Adipose tissue (tissue), 3 donors: ENCODE results near the gene BLM. TPM values are rescaled to one million over a fixed set of nuclear protein-coding genes. Genes with fewer than 3 reads are reported as not detected.
"Not testable (repeated sequence)": the region's sequence is repeated elsewhere in the genome, so short reads cannot be mapped to it uniquely, and the experiment has no call there.

Experiments used
- H3K27ac ChIP-seq: one replicate; pipeline ENCODE4 v1.5.1; 2013; ENCODE audit warnings: low read depth, low read length
- WGBS, 3 donors: extraction: QIAGEN DNeasy Blood & Tissue Kit; methylation state at CpG; one replicate each; pipeline ENCODE4 v1.1.7; 2013; 5-methylcytosine and 5-hydroxymethylcytosine counted together
- polyA plus RNA-seq, 3 donors: library from polyadenylated mRNA; stranded (reverse); fragments of 200-250 nt; gene quantifications; one replicate each; pipeline ENCODE4 v1.2.3, GENCODE V29; 2013
- donor health status: healthy with polysubstance abuse.
- donor health status: Bipolar disorder and iron deficiency.
- donor health status: healthy.

BLM gene
- polyA plus RNA-seq, 3 donors, result 0.62 to 5.2 (median 0.97) TPM

DNA sequence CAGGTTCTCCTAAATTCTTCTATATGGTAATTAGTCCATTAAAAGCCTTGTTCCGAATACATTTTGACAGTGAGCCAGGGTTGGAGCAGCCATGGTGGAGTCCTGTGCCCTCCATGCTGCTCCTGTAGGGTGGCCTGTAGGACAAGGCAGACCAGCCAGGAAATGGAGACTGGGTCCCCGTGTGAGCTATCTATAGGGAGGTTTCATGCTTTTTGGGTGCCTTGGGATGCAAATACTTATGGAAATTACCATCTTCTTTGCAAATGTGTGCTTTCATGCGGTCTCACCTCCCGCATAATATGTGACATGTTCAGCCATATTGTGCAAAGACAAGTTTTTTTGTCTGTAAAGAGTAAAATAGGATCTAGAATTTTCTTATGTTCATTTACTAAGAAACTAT is 93.2 kb downstream of the BLM start:
- 87 to 96% (median 96%) methylated on average over 4 of the region's 4 CpGs for WGBS, 3 donors
- H3K27ac ChIP-seq, result no peak overlapping the region

DNA sequence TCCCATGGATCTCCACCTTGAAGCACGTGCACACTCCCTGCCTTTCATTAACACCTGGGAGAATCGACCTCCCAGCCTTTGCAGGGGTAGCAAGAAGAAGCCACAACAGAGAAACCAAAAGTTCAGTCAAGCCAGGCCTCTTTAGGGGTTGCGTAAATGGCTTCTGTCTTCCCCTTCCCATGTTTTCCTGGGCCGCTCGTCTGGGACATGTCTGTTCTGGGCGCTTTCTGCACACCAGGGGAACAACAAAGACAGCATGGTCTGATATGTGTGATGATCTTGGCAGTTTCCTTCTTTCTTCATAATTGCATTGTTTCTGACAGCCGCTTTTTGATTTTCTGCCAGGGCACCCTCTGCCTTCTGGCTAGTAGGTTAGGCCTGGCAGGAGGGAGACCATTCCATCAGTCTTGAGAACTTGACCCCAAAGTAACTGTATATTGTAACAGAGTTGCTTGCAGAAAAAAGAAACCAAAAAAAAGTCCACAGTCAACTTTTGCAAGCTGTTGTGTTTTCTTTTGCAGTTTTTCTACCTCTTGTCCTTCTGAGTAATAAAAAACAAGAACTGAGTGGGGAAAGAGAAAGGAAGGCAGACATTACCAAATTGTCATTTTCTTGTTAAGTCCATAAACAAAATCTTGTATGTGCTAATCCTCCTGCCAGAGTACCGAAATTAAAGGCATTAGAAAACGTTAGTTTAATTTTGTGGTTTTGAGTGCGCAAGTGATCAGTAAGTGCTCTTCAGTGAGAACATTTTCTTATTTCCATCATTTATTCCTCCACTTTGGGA is 95.2 kb downstream of the BLM start:
- WGBS, 3 donors, result 66 to 90% (median 66%) methylated on average over 10 of the region's 10 CpGs
- no peak overlapping the region for H3K27ac ChIP-seq

DNA sequence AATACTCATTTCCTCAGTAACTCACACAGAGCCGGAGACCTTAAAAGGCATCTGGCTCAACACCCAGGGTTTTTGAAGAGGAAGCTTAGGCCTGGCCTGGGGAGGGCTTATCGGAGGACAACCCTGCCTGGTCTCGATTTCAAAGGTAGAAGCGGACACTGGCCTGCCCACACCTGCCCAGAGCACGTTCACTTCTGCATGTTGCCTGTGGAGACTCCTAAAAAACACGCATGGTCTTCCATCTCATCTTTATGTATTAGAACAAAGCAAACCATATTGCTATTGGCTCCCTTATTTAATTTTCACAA is 95.8 kb downstream of the BLM start:
- 71 to 92% (median 74%) methylated on average over 6 of the region's 6 CpGs for WGBS, 3 donors
- H3K27ac ChIP-seq, result no peak overlapping the region

DNA sequence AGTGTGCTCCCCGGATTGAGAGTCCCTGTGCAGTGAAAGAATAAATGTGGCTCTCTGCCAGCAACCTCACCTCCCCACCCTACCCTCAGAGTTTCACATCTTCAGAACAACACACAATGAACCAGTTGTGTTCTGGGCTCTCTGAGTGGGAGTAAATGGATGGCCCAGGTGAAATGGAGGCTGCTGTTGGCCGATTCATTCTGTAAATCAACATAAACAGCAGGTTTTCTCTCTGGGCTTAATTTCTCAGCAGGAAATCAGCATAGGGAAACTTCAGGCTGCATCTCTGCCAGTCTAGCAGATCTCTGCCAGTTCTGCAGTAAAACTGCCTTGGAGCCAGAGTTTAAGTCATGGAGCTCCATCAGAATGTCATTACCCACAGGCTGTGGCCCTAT is 96.6 kb downstream of the BLM start:
- no peak overlapping the region for H3K27ac ChIP-seq
- WGBS, 3 donors, result 61 to 81% (median 77%) methylated on average over 2 of the region's 2 CpGs

DNA sequence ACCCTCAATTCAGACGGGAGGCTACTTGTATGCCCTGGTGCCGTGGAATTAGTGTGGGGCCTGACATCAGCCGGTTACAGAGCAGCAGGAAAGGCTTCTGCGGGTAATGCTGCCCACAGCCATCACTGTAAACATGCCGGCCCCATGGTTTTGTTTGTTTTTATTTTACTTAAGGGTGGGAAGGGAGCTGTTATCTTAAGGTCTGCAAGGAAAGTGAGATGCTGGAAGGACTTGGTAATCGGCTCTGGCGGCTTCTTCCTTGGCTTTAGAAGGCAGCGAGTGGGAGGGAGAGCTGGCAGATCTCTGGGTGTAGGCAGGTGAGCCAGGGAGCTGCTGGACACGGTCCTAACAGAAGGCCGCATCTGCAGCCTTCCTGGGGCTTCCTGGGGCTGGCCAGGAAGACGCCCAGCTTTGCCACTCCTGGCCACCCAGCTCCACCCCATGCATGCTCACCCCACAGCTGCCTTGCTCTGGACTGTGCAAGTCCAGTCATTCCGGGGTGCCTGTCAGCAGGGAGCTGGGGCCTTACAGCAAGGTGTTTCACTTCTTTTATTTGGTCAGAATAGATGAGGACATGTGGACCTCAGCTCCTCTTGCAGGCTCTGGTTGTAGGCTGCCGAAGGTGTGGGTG is 97.2 kb downstream of the BLM start:
- 68 to 83% (median 82%) methylated on average over 13 of the region's 13 CpGs for WGBS, 3 donors
- H3K27ac ChIP-seq, result no peak overlapping the region

DNA sequence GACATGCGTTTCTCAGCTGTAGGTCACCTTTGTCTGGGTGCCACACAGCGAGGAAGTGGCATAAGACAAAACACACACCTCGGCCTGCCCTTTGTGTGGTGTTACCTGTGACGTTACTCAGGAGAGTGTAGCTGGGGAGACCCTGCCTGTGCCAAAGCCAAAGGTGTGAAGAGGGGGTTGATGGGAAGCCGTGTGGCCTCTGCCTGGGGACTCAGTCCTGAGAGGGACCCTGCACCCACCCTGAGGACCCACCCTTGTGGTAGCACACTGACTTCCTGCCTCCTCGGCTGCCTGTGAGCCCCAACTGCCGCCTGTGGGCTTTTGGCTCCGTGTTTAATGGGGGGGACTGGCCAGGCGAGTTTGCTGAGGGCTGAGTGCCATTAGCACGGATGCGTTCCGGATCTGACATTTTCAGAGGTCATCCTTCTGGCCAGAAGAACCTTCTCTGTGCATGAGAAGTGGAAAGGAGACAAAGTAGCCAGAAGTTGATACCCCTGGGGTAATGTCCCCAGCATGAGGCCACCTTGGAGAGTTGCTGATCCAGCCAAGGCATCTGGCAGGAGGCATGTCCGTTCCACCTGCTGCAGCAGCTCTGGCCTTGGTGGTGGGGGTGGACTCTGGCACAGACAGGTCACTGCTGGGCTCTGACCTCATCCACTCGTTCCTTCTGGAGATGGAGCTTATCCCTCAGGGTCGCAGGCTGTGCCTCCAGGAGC is 99.4 kb downstream of the BLM start:
- 82 to 84% (median 82%) methylated on average over 14 to 15 of the region's 15 CpGs for WGBS, 3 donors
- H3K27ac ChIP-seq, result no peak overlapping the region

DNA sequence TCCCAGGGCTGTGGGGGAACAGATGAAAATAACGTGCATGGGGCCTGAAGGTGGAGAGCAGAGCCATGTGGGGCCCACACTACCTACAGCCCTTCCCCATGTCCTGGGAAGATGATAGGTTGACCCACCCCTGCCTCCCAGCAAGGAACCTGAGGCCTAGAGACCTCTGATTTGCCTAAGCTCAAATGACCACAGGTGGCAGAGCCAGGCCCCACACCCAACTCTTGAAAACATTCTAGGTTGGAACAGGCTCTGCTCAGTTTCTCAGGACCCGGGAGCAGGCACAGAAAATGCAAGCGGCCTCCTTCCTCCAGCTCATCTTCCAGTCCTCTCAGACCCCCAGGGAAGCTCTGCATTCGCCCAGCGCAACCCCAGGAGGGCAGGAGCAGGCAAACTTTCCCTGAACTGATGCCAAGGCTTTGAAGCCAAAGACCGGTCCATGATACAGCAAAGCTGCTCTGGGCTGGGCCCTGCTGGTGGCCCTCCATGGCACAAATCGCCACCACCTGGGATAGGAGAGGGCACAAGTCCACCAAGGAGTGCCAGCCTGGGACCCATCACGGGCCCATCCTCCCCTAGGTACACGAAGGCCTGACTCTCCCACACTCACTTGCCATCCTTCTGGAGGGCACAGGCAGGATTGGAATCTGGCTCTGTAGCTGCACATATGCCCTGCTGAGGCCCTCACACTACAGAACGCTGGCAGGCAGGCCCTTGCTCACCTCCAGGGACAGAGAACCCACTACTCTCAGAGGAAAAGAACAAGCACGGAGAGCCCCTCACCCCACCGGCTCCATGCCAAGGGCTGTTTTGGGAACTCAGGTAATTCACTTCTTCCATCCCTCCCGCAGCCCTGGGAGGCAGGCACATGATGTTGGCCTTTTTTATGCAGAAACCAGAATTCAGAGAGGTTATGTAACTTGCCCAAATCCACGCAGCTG is 100.2 kb downstream of the BLM start:
- H3K27ac ChIP-seq, result no peak overlapping the region
- WGBS, 3 donors, result 72 to 83% (median 81%) methylated on average over 14 of the region's 14 CpGs

DNA sequence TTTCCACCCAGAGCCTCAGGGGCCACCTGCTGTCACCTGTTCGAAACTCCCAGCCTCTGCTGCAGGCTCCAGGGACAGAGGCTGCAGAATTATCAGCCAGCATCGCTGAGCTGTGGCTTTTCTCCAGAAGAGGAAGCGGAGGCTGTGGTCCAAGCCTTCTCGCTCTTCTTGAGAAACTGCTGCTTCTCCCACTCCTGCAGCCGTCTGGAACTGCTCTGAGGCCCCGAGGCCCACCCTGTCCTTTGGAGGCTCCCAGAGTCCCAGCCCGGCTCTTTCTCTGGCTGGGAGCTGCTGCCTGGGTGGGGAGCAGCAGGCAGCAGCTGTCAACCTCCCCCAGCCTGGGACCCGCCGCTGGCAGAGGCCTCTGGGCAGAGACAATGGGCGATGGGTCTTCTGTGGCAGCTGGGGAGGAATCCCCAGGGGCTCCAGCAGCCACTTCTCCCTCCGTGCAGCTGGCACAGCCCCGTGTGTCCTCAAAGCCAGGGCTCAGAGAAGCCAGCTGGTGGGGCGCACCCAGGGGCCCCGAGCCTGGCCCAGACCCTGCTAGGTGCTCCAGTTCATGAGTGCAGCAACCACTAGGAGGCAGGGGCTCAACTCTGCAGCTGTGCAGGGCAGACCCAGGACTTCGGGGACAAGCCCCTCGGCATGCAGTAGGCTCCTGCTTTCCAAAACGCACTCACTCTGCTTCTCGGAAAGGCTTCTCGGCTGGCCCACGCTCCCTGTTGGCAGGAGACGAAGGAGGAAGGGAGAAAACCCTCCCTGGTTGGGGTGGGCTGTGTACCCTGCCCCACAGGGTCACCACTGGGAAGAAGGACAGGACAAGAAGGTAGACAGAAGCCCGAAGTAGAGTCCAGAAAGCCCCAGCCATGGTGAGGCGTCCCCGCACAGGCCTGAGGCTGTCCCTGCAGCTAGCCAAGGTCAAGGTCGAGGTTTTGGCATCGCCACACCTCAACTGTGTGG is 101.4 kb downstream of the BLM start:
- H3K27ac ChIP-seq, result no peak overlapping the region
- 53 to 57% (median 54%) methylated on average over 26 of the region's 26 CpGs for WGBS, 3 donors

DNA sequence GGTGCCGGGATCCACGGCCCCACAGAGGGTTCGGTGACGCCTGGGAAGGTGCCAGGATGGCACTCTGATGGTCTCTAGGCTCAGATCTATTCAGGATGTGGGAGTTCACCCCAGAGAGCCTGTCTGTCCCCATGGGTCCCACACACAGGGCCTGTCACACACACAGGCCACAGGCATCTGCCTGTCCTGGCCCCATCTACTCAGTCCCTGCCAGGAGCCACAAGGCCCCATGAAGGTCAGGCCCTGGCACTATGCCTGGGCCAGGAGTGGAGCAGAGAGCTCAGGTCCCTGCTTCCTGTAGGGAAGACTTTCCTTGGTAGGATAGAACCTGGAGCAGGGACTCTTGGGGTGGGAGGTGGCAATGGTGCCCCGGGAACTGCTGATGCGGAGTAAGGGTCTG is 102.2 kb downstream of the BLM start:
- 59 to 89% (median 86%) methylated on average over 6 of the region's 6 CpGs for WGBS, 3 donors

DNA sequence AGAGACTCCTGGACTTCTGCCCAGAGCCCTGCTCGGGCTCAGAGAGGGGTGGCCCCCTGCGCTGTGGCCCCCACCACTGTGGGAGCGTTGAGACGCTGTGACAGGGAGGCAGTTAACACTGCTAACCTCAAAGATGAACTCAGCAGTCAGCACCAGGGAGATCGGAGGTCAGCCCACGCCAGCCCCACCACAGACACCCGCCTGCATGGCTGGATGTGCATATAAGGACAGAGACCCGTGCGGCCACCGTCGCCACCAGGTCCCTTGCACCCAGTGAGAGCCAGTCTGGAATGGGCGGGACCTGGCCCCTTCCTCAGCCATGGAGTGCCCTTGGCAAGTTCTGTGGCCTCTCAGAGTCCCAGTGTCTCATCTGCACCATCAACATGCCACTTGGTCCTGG is 102.7 kb downstream of the BLM start:
- no peak overlapping the region for H3K27ac ChIP-seq
- 53 to 65% (median 57%) methylated on average over 12 of the region's 12 CpGs for WGBS, 3 donors

More for the DNA sequence above, 102.2 kb downstream of the BLM start:
- no peak overlapping the region for H3K27ac ChIP-seq

DNA sequence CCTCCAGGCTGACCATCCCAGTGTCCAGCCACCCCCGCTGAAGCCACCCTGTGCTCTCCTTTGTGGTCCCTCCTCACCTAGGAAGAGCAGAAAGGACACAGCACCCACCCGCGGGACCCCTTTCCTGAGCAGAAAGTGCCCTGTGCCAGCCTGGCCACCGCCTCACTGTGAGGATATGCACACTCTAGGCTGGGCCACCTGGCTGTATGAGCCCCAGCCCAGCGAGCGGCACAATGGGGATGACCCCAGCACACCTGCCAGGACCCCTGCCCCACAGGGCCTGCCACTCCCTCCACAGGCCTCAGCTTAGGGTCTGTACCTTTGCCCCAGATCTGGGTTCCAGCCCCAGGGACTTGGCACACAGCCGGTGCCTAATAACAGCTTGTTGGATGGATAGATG is 103.3 kb downstream of the BLM start:
- no peak overlapping the region for H3K27ac ChIP-seq
- WGBS, 3 donors, result 92 to 99% (median 93%) methylated on average over 7 of the region's 7 CpGs

DNA sequence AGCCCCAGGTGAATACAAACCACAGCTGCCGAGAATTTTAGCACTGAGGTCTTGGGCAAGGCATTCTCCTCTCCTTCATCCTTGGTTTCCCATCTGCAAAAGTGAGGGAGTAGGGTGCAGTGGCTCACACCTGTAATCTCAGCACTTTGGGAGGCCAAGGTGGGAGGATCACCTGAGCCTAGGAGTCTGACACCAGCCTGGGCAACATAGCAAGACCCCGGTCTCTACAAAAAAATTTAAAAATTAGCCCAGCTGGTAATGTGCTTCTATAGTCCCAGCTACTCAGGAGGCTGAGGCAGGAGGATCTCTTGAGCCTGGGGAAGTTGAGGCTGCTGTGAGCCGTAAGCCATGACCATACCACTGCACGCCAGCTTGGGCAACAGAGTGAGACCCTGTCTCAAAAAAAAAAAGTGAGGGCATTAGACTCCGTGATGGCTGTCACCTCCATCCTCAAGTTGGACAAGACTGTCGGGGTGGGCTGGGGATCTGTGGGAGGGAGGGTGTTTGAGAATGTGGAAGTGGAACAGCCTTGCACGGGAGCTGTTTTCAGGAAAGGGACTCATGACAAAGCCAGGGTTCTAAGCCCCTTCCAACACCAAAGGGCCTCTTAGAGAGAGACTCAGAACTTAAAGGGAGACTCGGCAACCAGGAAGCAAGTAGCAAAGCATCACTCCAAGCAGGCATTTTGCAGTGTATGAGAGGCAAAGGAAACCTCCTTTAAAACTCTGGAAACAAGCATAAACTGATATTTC is 105.2 kb downstream of the BLM start:
- 77 to 94% (median 87%) methylated on average over 8 of the region's 8 CpGs for WGBS, 3 donors
- no peak overlapping the region for H3K27ac ChIP-seq

DNA sequence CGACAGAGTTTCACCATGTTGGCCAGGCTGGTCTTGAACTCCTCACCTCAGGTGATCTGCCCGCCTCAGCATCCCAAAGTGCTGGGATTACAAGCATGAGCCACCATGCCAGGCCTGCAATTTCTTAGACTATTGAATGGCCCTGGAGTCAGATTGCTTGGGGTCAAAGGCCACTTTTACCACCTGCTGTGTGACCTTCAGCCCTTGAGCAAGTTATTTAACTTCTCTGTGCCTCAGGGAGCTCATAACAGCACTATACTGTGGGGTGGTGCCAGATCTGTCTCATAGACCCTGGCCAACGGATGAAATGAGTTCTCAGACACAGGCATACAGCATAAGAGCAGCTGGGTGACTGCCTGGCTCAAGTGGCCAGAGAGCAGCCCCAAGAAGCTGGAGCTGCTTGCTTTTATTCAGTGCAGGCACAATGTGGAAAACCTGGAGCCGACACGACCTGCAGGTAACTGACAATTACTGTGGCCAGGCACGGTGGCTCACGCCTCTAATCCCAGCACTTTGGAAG is 106.4 kb downstream of the BLM start:
- 68 to 92% (median 91%) methylated on average over 7 of the region's 7 CpGs for WGBS, 3 donors
- H3K27ac ChIP-seq, result no peak overlapping the region

DNA sequence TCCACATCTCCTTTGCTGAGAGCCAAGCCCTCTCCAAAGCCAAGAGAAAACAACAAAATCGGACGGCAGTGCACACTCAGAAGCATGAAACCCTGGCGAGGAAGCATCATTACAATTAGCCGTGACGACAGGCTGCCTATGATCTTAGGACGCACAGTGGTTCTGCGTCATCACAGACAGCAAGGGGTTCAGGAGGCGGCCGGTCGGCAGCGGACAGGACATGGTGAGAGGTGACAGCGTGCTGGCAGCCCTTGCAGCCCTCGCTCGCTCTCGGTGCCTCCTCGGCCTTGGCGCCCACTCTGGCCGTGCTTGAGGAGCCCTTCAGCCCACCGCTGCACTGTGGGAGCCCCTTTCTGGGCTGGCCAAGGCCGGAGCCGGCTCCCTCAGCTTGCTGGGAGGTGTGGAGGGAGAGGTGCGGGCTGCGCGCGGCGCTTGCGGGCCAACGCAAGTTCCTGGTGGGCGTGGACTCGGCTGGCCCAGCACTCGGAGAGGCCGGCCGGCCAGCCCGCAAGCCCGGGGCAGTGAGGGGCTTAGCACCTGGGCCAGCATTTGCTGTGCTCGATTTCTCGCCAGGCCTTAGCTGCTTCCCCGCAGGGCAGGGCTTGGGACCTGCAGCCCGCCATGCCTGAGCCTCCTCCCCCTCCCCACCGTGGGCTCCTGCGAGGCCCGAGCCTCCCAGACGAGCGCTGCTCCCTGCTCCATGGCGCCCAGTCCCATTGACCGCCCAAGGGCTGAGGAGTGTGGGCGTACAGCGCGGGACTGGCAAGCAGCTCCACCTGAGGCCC is 108.2 kb downstream of the BLM start:
- not testable (repeated sequence) for H3K27ac ChIP-seq
- WGBS, 3 donors, result 93 to 96% (median 95%) methylated on average over 43 to 49 of the region's 49 CpGs

DNA sequence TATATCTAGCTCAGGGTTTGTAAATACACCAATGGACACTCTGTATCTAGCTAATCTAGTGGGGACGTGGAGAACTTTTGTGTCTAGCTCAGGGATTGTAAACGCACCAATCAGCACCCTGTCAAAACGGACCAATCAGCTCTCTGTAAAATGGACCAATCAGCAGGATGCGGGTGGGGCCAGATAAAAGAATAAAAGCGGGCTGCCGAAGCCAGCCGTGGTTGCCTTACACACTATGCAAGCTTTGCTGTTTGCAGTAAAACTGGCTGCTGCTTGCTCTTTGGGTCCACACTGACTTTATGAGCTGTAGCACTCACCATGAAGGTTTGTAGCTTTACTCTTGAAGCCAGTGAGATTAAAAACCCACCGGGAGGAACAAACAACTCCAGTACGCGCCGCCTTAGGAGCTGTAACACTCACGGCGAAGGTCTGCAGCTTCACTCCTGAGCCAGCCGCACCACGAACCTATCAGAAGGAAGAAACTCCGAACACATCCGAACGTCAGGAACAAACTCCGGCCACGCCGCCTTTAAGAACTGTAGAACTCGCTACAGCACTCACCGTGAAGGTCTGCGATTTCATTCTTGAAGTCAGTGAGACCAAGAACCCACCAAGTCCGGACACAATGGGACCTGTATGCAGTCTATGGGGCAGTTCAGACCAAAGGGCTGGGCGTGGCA is 109.2 kb downstream of the BLM start:
- WGBS, 3 donors, result 89 to 95% (median 92%) methylated on average over 26 of the region's 26 CpGs
- not testable (repeated sequence) for H3K27ac ChIP-seq
